GM12878 (cell line): Measurements from ENCODE around the gene ATXN7L3B. TPM values are rescaled to one million over a fixed set of nuclear protein-coding genes. Genes with fewer than 3 reads are reported as not detected.

Source experiments
- ATAC-seq: fragments of 200-7000 bp; cut with Tn5 transposase; 3 replicates; pipeline ENCODE4 v1.9.1; 2020; ENCODE audit warnings: mild to moderate bottlenecking, moderate library complexity
- BruUV-seq: library from RNA; stranded (reverse); fragments of 400-500 nt; replicated peaks from 2 replicates; lab custom pipeline; 2021; lab: Mats Ljungman, UMichigan
- CTCF ChIA-PET: fragments of 300-600 bp; sonication (Branson Sonifier 250); formaldehyde crosslinking; extraction: SDS; loops from one replicate; lab custom pipeline; 2021; ENCODE audit warnings: inconsistent platforms; lab: Yijun Ruan, JAX
- POLR2A ChIA-PET: fragments of 350-600 bp; formaldehyde crosslinking; extraction: SDS; loops from one replicate; lab custom pipeline; 2021; ENCODE audit warnings: inconsistent platforms; lab: Charles Lee
- RAD21 ChIA-PET: fragments of 300-600 bp; sonication (Branson Sonifier 250); formaldehyde crosslinking; loops from one replicate; lab custom pipeline; 2023; ENCODE audit warnings: antibody characterized with exemption; ENCODE audit not compliant: unreplicated experiment; lab: Charles Lee
- SMC1A ChIA-PET: fragments of 300-600 bp; sonication (Branson Sonifier 250); formaldehyde crosslinking; loops from one replicate; lab custom pipeline; 2023; ENCODE audit not compliant: unreplicated experiment, uncharacterized antibody; lab: Charles Lee
- DNase-seq: peaks from one replicate; pipeline ENCODE4 v3.0.0-alpha.2; 2011; ENCODE audit warnings: low read depth, low spot score
- FAIRE-seq: peaks from 3 replicates; lab custom pipeline; 2011; peaks lifted over from hg19 to GRCh38; lab: Jason Lieb, UNC
- H2AFZ ChIP-seq: 2 replicates; pipeline ENCODE4 v1.6.0; 2011; ENCODE audit warnings: low read depth, low read length, control low read depth; ENCODE audit not compliant: control insufficient read depth
- H3K27ac ChIP-seq: 2 replicates; pipeline ENCODE4 v1.5.1; 2011; ENCODE audit warnings: control low read depth; ENCODE audit not compliant: control insufficient read depth, insufficient read depth
- H3K27me3 ChIP-seq, 2 experiments: replicated peaks in 1 of 2; 2 replicates each; pipeline versions ENCODE4 v1.6.0 to v1.6.1; 2011; ENCODE audit warnings: low read length in 1 of 2; ENCODE audit not compliant: control insufficient read depth in 2 of 2, insufficient read depth in 2 of 2
- H3K36me3 ChIP-seq, 2 experiments: 2 replicates each; pipeline ENCODE4 v1.5.1; 2011; ENCODE audit warnings: low read length in 1 of 2; ENCODE audit not compliant: control insufficient read depth in 2 of 2, insufficient read depth in 2 of 2
- H3K4me1 ChIP-seq: 2 replicates; pipeline ENCODE4 v1.6.1; 2011; ENCODE audit warnings: mild to moderate bottlenecking, low read length, moderate library complexity, mixed read lengths; ENCODE audit not compliant: control insufficient read depth, insufficient read depth
- H3K4me2 ChIP-seq: 2 replicates; pipeline ENCODE4 v1.6.0; 2011; ENCODE audit warnings: control low read depth; ENCODE audit not compliant: control insufficient read depth, insufficient read depth
- H3K4me3 ChIP-seq: fragments of 200-600 bp; sonication (generic); 2 replicates; pipeline ENCODE4 v1.5.1; 2016
- H3K79me2 ChIP-seq: 2 replicates; pipeline ENCODE4 v1.6.0; 2011; ENCODE audit warnings: low read length; ENCODE audit not compliant: control insufficient read depth, insufficient read depth
- H3K9ac ChIP-seq: 2 replicates; pipeline ENCODE4 v1.8.0; 2011; ENCODE audit warnings: low read length, control low read depth, mixed read lengths; ENCODE audit not compliant: control insufficient read depth, insufficient read depth
- H3K9me3 ChIP-seq: replicated peaks from 3 replicates; pipeline ENCODE4 v1.5.1; 2011; ENCODE audit warnings: mild to moderate bottlenecking, low read length; ENCODE audit not compliant: control insufficient read depth, insufficient read depth
- H4K20me1 ChIP-seq: 2 replicates; pipeline ENCODE4 v1.6.0; 2011; ENCODE audit not compliant: control insufficient read depth, insufficient read depth
- BHLHE40 ChIP-seq, 2 experiments: fragments of 450-650 bp in 1 of 2; IDR thresholded peaks; 2 replicates each; pipeline ENCODE4 v1.6.1; 2011 to 2017; ENCODE audit warnings: low read depth in 2 of 2, borderline replicate concordance in 1 of 2, improper control_type of control experiment in 1 of 2, low read length in 1 of 2, mild to moderate bottlenecking in 1 of 2
- BMI1 ChIP-seq: fragments of 450-650 bp; IDR thresholded peaks from 2 replicates; pipeline ENCODE4 v1.6.1; 2016; ENCODE audit warnings: mild to moderate bottlenecking, moderate library complexity, borderline replicate concordance
- BRCA1 ChIP-seq: IDR thresholded peaks from 2 replicates; pipeline ENCODE4 v1.6.1; 2011; ENCODE audit warnings: low read depth, low read length, improper control_type of control experiment
- IKZF2 ChIP-seq, 2 experiments: fragments of 450-650 bp; IDR thresholded peaks; 2 replicates each; pipeline ENCODE4 v1.6.1; 2017; ENCODE audit warnings: mild to moderate bottlenecking in 2 of 2, moderate library complexity in 2 of 2
- IRF4 ChIP-seq: IDR thresholded peaks from 2 replicates; pipeline ENCODE4 v1.6.1; 2011; ENCODE audit warnings: low read depth, low read length
- MXI1 ChIP-seq: fragments of 150-350 bp; IDR thresholded peaks from 2 replicates; pipeline ENCODE4 v1.6.1; 2011; ENCODE audit warnings: low read depth, mild to moderate bottlenecking, inconsistent platforms, low read length, improper control_type of control experiment
- PML ChIP-seq: IDR thresholded peaks from 2 replicates; pipeline ENCODE4 v1.6.1; 2012; ENCODE audit warnings: low read length, inconsistent platforms
- RBBP5 ChIP-seq: fragments of 200-600 bp; sonication (generic); conservative IDR thresholded peaks from 2 replicates; pipeline ENCODE4 v1.6.1; 2016
- SMARCA5 ChIP-seq: fragments of 450-650 bp; IDR thresholded peaks from 2 replicates; pipeline ENCODE4 v1.6.1; 2017; ENCODE audit warnings: mild to moderate bottlenecking
- SPI1 ChIP-seq: IDR thresholded peaks from 2 replicates; pipeline ENCODE4 v1.6.1; 2011; ENCODE audit warnings: low read depth, mild to moderate bottlenecking, low read length, moderate library complexity, borderline replicate concordance; ENCODE audit not compliant: insufficient read depth
- SUZ12 ChIP-seq: fragments of 200-600 bp; sonication (generic); IDR thresholded peaks from one replicate; pipeline ENCODE4 v1.6.1; 2018; ENCODE audit warnings: antibody characterized with exemption, mild to moderate bottlenecking; ENCODE audit not compliant: unreplicated experiment
- TCF3 ChIP-seq: IDR thresholded peaks from 2 replicates; pipeline ENCODE4 v1.6.1; 2012; ENCODE audit warnings: low read depth, mild to moderate bottlenecking, low read length, borderline replicate concordance; ENCODE audit not compliant: insufficient read depth
- YY1 ChIP-seq: IDR thresholded peaks from 2 replicates; pipeline ENCODE4 v1.6.1; 2011; ENCODE audit warnings: low read depth, mild to moderate bottlenecking, low read length
- ZNF384 ChIP-seq: IDR thresholded peaks from 2 replicates; pipeline ENCODE4 v1.6.1; 2012; ENCODE audit warnings: low read depth, mild to moderate bottlenecking, low read length, improper control_type of control experiment, borderline replicate concordance
- WGBS: methylation state at CpG from one replicate; pipeline ENCODE4 v1.1.6; 2016; ENCODE audit warnings: low lambda C conversion rate; ENCODE audit not compliant: insufficient replicate concordance, insufficient coverage; ENCODE audit errors: missing lambda C conversion rate; 5-methylcytosine and 5-hydroxymethylcytosine counted together
- in situ Hi-C: fragments of 300-500 bp; cut with MboI; formaldehyde crosslinking; loops from 9 replicates; pipeline ENCODE4 v1.14.3; 2018; ENCODE audit warnings: mixed read lengths
- intact Hi-C: fragments of 100-400 bp; cut with micrococcal nuclease; formaldehyde crosslinking; loops from one replicate; pipeline ENCODE4 v1.14.2; 2022; ENCODE audit not compliant: unreplicated experiment
- polyA plus RNA-seq, 11 experiments: library from polyadenylated mRNA; depleted of rRNA in 4 of 11; unstranded in 6 of 11; stranded (reverse) in 5 of 11; fragments of >200 nt; fragmentation: Nextera tagmentation in 4 of 11; fragmentation: Illumina TruSeq in 1 of 11; extraction: Ambion mirVana in 4 of 11; extraction: Trizol in 1 of 11; gene quantifications; 1 replicate in 1 of 11; 2 replicates in 10 of 11; pipeline versions ENCODE4 v1.2.1 to v1.2.3, GENCODE V29; 2011 to 2016; ENCODE audit warnings: inconsistent platforms in 2 of 11, missing spikeins in 2 of 11, low read depth in 1 of 11
- total RNA-seq, 4 experiments: library from RNA; depleted of rRNA in 3 of 4; stranded (reverse); fragments of >200 nt in 3 of 4; fragmentation: Illumina TruSeq in 1 of 4; extraction: Trizol in 1 of 4; gene quantifications; 2 replicates each; pipeline versions ENCODE4 v1.2.1 to v1.2.3, GENCODE V29; 2013 to 2021
- TF ChIP-seq, protein P1 (sequence below): IDR thresholded peaks from 2 replicates; pipeline ENCODE4 v1.6.1; 2011; ENCODE audit warnings: borderline replicate concordance, low read depth, mild to moderate bottlenecking, moderate library complexity, low read length; ENCODE audit not compliant: insufficient read depth, poor library complexity, severe bottlenecking
- TF ChIP-seq, protein P2 (sequence below): fragments of 450-650 bp; IDR thresholded peaks from 2 replicates; pipeline ENCODE4 v1.6.1; 2016; ENCODE audit warnings: mild to moderate bottlenecking

Gene ATXN7L3B
- total and polyA plus RNA-seq, 10 of the 15 experiments (the other 5 are each of a cell fraction or from before 2014, with no cell fraction given) = 6.3 to 36.1 (median 21.7) TPM

GRCh38 chr12:74491374-74491773, 46.3 kb upstream of the ATXN7L3B start:
- CTCF ChIA-PET = interaction anchor here (1.4 kb wide), 1 partner anchor 29 kb away, joined by 4 read pairs; no protein-coding TSS in a partner anchor
- Histone ChIP-seq H3K36me3 (no peaks in the 10 kb centered on the region), H2AFZ (no peak overlapping the region), H4K20me1 (no peaks in the 10 kb centered on the region), H3K4me2 (no peak overlapping the region), H3K9ac (no peak overlapping the region), H3K27me3 (no peaks in the 10 kb centered on the region), H3K79me2 (no peaks in the 10 kb centered on the region), H3K9me3 (no peaks in the 10 kb centered on the region), H3K4me1 (0 out of 2 replicates have a peak, but pooled peaks cover 2% of the 10 kb centered on the region), H3K27ac (no peak overlapping the region), H3K4me3 (no peak overlapping the region)
- POLR2A ChIA-PET = interaction anchor here (0.6 kb wide), 1 partner anchor 1060 kb away, joined by 6 read pairs; no protein-coding TSS in a partner anchor
- intact Hi-C loops = no loop called here
- 0% methylated on average over 1 of the region's 1 CpG for WGBS
- RAD21 ChIA-PET = interaction anchor here (1.7 kb wide), 1 partner anchor 19 kb away, joined by 4 read pairs; no protein-coding TSS in a partner anchor
- DNase-seq = no peak
- in situ Hi-C loops = no loop called here
- FAIRE-seq = no peak
- TF ChIP-seq IKZF2 (IDR thresholded peaks at IDR 0.05) (0 out of 4 replicates have a peak, but pooled peaks of 1 of the 2 experiments have one; percentile 21), SPI1 (peak; percentile 61), BHLHE40 (IDR thresholded peaks at IDR 0.05; ENCODE audit: borderline replicate concordance in 1 of 2, low read depth in 2 of 2, low read length in 1 of 2) (no peak), SMARCA5 (no peak), TCF3 (no peak)
- peak; percentile 10; the same call in 2 of the 3 replicates for ATAC-seq
- SMC1A ChIA-PET = interaction anchor here (1.2 to 1.7 kb wide), 2 partner anchors 41 to 72 kb away, joined by 3 to 4 read pairs; no protein-coding TSS in a partner anchor
- BruUV-seq = no TSS peak

DNA sequence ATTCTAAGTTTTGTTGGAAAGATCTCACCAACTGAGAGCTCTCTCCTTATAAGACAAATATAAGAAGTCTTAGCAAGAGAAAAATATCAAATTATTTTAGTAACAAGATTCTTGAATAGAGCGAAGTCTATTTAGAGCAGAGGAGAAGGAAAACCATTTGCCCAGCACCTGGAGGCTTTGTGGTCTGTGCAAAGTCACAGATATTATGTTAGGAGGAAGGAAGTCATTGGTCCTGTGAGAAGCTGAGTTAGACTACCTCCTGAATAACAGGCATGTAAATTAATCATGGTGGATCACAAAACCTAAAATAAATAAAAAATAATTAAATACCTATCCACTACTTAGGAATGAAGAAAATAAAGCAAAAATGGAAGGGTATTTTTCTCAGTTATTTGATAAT, 38.4 kb upstream of the ATXN7L3B start:
- 65% methylated on average over 1 of the region's 1 CpG for WGBS
- intact Hi-C loops = no loop called here
- CTCF ChIA-PET = no interaction called here
- TF ChIP-seq, protein P1, sequence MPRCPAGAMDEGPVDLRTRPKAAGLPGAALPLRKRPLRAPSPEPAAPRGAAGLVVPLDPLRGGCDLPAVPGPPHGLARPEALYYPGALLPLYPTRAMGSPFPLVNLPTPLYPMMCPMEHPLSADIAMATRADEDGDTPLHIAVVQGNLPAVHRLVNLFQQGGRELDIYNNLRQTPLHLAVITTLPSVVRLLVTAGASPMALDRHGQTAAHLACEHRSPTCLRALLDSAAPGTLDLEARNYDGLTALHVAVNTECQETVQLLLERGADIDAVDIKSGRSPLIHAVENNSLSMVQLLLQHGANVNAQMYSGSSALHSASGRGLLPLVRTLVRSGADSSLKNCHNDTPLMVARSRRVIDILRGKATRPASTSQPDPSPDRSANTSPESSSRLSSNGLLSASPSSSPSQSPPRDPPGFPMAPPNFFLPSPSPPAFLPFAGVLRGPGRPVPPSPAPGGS = no peak
- TF ChIP-seq, protein P2, sequence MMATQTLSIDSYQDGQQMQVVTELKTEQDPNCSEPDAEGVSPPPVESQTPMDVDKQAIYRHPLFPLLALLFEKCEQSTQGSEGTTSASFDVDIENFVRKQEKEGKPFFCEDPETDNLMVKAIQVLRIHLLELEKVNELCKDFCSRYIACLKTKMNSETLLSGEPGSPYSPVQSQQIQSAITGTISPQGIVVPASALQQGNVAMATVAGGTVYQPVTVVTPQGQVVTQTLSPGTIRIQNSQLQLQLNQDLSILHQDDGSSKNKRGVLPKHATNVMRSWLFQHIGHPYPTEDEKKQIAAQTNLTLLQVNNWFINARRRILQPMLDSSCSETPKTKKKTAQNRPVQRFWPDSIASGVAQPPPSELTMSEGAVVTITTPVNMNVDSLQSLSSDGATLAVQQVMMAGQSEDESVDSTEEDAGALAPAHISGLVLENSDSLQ = no peak
- TF ChIP-seq SUZ12 (no peak), BMI1 (no peak), RBBP5 (no peak), BRCA1 (no peak), YY1 (no peak), PML (no peak), ZNF384 (no peak), MXI1 (no peak), IRF4 (no peak)

More for the DNA sequence above, 38.4 kb upstream of the ATXN7L3B start:
- H4K20me1 ChIP-seq = no peaks in the 10 kb centered on the region
- no peak overlapping the region for H3K4me2 ChIP-seq
- in situ Hi-C loops = no loop called here
- no peak overlapping the region for H3K27ac ChIP-seq
- ChIA-PET RAD21 (no interaction called here), SMC1A (interaction anchor here (0.6 to 1.4 kb wide), 2 partner anchors 36 to 108 kb away, joined by 3 read pairs; no protein-coding TSS in a partner anchor), POLR2A (no interaction called here)
- no peaks in the 10 kb centered on the region for H3K36me3 ChIP-seq
- no peak overlapping the region for H2AFZ ChIP-seq
- H3K9me3 ChIP-seq = no peaks in the 10 kb centered on the region
- FAIRE-seq (no peak), DNase-seq (no peak), ATAC-seq (no peak)
- H3K4me3 ChIP-seq = no peak overlapping the region
- H3K27me3 ChIP-seq = no peaks in the 10 kb centered on the region
- H3K79me2 ChIP-seq = no peaks in the 10 kb centered on the region
- H3K4me1 ChIP-seq = no peaks in the 10 kb centered on the region
- no TSS peak for BruUV-seq
- no peak overlapping the region for H3K9ac ChIP-seq
